GM23248 (cell line): ENCODE measurements around the gene CLTRN. TPM values are rescaled to one million over a fixed set of nuclear protein-coding genes. Genes with fewer than 3 reads are reported as not detected.
A peak's percentile ranks its signal among the peaks of the same experiment; 100 is the strongest.

ENCODE experiments used
- DNase-seq: peaks from one replicate; pipeline ENCODE4 v3.0.0-alpha.2; 2015
- H2AFZ ChIP-seq: fragments of 200-600 bp; sonication (generic); 2 replicates; pipeline ENCODE4 v1.6.1; 2016; ENCODE audit warnings: antibody characterized with exemption
- H3F3A ChIP-seq: fragments of 200-600 bp; sonication (generic); 2 replicates; pipeline ENCODE4 v1.6.1; 2016; ENCODE audit warnings: mild to moderate bottlenecking, antibody characterized with exemption, mixed run types; ENCODE audit not compliant: insufficient read depth
- H3K27ac ChIP-seq: fragments of 200-600 bp; sonication (generic); 2 replicates; pipeline ENCODE4 v1.5.1; 2016; ENCODE audit warnings: mild to moderate bottlenecking
- H3K27me3 ChIP-seq: fragments of 200-600 bp; sonication (generic); replicated peaks from 2 replicates; pipeline ENCODE4 v1.6.1; 2016; ENCODE audit warnings: mild to moderate bottlenecking; ENCODE audit not compliant: insufficient read depth
- H3K36me3 ChIP-seq: fragments of 200-600 bp; sonication (generic); 2 replicates; pipeline ENCODE4 v1.6.1; 2016; ENCODE audit warnings: low read depth, mild to moderate bottlenecking
- H3K4me1 ChIP-seq: fragments of 200-600 bp; sonication (generic); 2 replicates; pipeline ENCODE4 v1.6.1; 2016; ENCODE audit warnings: mild to moderate bottlenecking; ENCODE audit not compliant: insufficient read depth
- H3K4me2 ChIP-seq: fragments of 200-600 bp; sonication (generic); one replicate; pipeline ENCODE4 v1.6.1; 2016; ENCODE audit warnings: mild to moderate bottlenecking; ENCODE audit not compliant: unreplicated experiment
- H3K4me3 ChIP-seq: fragments of 200-600 bp; sonication (generic); 2 replicates; pipeline ENCODE4 v1.5.1; 2016; ENCODE audit warnings: mild to moderate bottlenecking
- H3K79me2 ChIP-seq: fragments of 200-600 bp; sonication (generic); 2 replicates; pipeline ENCODE4 v1.6.1; 2016; ENCODE audit warnings: mild to moderate bottlenecking; ENCODE audit not compliant: insufficient read depth
- H3K9ac ChIP-seq: fragments of 200-600 bp; sonication (generic); 2 replicates; pipeline ENCODE4 v1.6.1; 2016; ENCODE audit warnings: mild to moderate bottlenecking
- H3K9me2 ChIP-seq: fragments of 200-600 bp; sonication (generic); 2 replicates; pipeline ENCODE4 v1.6.1; 2016; ENCODE audit warnings: mixed run types, mild to moderate bottlenecking, moderate library complexity; ENCODE audit not compliant: insufficient read depth
- H3K9me3 ChIP-seq: fragments of 200-600 bp; sonication (generic); one replicate; pipeline ENCODE4 v1.6.1; 2017; ENCODE audit warnings: low read depth
- H4K20me1 ChIP-seq: fragments of 200-600 bp; sonication (generic); 2 replicates; pipeline ENCODE4 v1.6.0; 2016; ENCODE audit not compliant: insufficient read depth
- EZH2 ChIP-seq: fragments of 200-600 bp; sonication (generic); IDR thresholded peaks from 2 replicates; pipeline ENCODE4 v1.6.1; 2018; ENCODE audit warnings: antibody characterized with exemption, mild to moderate bottlenecking; ENCODE audit not compliant: insufficient read depth, poor library complexity, severe bottlenecking
- EZH2phosphoT487 ChIP-seq: fragments of 200-600 bp; sonication (generic); IDR thresholded peaks from 2 replicates; pipeline ENCODE4 v1.6.1; 2018; ENCODE audit warnings: antibody characterized with exemption, moderate library complexity, mild to moderate bottlenecking, low read depth; ENCODE audit not compliant: insufficient read depth
- WGBS, 2 experiments: methylation state at CpG; one replicate each; pipeline ENCODE4 v1.1.6; 2015 to 2017; ENCODE audit warnings: low lambda C conversion rate in 2 of 2, low coverage in 1 of 2; ENCODE audit errors: missing lambda C conversion rate in 2 of 2; 5-methylcytosine and 5-hydroxymethylcytosine counted together
- in situ Hi-C: fragments of 300-500 bp; cut with MboI; formaldehyde crosslinking; loops from 2 replicates; pipeline ENCODE4 v1.15.0; 2020
- polyA plus RNA-seq: library from polyadenylated mRNA; unstranded; fragments of >200 nt; fragmentation: Nextera tagmentation; extraction: Ambion mirVana; gene quantifications from 2 replicates; pipeline ENCODE4 v1.2.1, GENCODE V29; 2016
- total RNA-seq: library from RNA; depleted of rRNA; stranded (reverse); fragments of >200 nt; shearing (Covaris generic); gene quantifications from 2 replicates; pipeline ENCODE4 v1.2.3, GENCODE V29; 2014

The CLTRN gene
- total and polyA plus RNA-seq, 2 experiments from 2014 or later: 0.23 to 0.43 TPM

DNA sequence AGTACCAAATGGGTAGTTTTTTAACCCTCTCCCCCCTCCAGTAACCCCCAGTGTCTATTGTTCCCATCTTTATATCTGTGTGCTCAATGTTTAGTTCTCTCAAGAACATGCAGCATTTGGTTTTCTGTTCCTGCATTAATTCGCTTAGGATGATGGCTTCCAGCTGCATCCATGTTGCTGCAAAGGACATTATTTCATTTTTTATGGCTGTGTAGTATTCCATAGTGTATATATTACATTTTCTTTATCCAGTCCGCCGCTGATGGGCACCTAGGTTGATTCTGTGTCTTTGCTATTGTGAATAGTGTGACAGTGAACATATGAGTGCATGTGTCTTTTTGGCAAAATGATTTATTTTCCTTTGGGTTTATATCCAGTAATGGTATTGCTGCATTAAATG is 31.9 kb upstream of the CLTRN start:
- in situ Hi-C loops: no loop called here
- WGBS, 2 experiments: 97 to 100% methylated on average over 3 of the region's 3 CpGs
- no peaks in the 10 kb centered on the region for H3K4me1 ChIP-seq
- DNase-seq: no peak
- no peaks in the 10 kb centered on the region for H3F3A ChIP-seq
- TF ChIP-seq EZH2: no peak
- TF ChIP-seq EZH2phosphoT487: no peak
- H3K4me3 ChIP-seq: no peak overlapping the region
- no peaks in the 10 kb centered on the region for H3K9me2 ChIP-seq
- H3K9me3 ChIP-seq: no peaks in the 10 kb centered on the region
- no peak overlapping the region for H3K27ac ChIP-seq
- H4K20me1 ChIP-seq: no peaks in the 10 kb centered on the region
- no peaks in the 10 kb centered on the region for H3K27me3 ChIP-seq
- no peaks in the 10 kb centered on the region for H3K36me3 ChIP-seq
- no peak overlapping the region for H3K4me2 ChIP-seq
- no peak overlapping the region for H2AFZ ChIP-seq
- no peaks in the 10 kb centered on the region for H3K79me2 ChIP-seq
- H3K9ac ChIP-seq: no peak overlapping the region

DNA sequence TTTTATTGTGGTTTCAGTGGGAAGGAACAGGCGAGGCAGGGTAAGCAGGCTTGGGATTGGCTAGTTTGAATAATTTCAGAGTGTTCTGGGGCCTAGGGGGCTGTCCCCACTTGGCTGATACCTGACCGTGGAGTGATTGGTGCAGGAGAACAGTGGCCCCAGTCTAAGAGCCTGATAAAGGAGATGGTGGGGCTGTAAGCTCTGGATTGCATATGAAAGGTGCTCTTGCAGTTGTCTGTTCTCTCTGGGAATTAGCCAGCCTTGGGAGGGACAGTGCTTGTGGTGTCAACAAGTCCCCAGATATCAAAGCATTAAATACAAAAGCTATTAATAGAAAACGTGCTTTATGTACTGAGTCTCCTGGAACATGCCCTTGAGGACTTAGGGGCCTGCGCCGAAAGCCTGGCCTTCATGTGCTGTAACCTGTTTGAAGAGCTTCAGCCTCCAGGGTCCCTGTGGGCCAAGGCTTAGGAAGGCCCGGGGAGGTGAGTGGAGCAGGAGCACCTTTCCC is 30.4 kb upstream of the CLTRN start:
- Histone ChIP-seq H3K27me3 (no peaks in the 10 kb centered on the region), H3K9ac (no peak overlapping the region), H3F3A (no peaks in the 10 kb centered on the region), H2AFZ (no peak overlapping the region), H3K79me2 (no peaks in the 10 kb centered on the region), H3K4me2 (no peak overlapping the region), H3K4me3 (no peak overlapping the region), H3K9me3 (no peaks in the 10 kb centered on the region), H3K36me3 (no peaks in the 10 kb centered on the region), H3K27ac (no peak overlapping the region), H3K9me2 (no peaks in the 10 kb centered on the region), H3K4me1 (no peaks in the 10 kb centered on the region), H4K20me1 (no peaks in the 10 kb centered on the region)
- in situ Hi-C loops: no loop called here
- WGBS, 2 experiments: 80 to 94% methylated on average over 5 of the region's 6 CpGs
- DNase-seq: no peak
- no peak for TF ChIP-seq EZH2phosphoT487
- no peak for TF ChIP-seq EZH2

DNA sequence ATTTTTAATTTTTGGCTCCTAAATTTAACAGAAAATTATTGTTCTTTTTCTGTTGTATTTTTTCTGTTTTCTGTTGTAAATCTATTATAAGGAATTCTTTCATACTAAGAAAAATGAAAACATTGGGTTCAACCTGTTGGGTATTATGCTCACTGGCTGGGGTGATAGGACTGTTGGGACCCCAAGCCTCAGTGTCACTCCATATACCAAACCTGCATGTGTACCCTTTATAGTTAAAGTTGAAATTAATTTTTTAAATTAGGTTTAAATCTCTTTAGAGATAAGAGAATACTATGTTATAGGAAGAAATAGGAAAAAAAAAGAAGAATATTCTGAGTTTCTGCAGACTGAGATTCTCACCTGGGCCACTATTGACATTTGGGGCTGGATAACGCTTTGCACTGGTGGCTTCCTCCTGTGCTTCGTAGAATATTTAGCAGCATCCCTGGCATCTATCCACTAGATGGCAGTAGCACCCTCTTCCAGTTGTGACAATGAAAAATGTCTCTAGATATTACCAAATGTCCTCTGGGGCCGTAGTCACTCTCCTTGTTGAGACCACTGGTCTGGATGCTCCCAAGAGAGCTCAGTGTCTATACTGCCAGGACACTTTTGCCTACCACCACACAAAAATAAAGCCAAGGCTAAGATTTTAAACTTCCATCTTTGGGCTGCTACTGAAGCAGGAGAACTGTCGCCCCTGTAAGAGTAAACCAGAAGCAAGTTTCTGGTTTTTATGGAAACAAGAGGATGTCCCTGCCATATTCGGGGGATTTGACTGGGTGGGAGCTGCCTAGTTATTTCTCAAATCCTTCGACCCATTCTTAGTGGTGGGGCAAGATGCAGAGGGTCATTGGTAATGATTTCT is 22.4 kb upstream of the CLTRN start:
- WGBS, 2 experiments: 36 to 44% methylated on average over 6 of the region's 6 CpGs
- TF ChIP-seq EZH2 (no peak), EZH2phosphoT487 (no peak)
- no peaks in the 10 kb centered on the region for H3K36me3 ChIP-seq
- no peak overlapping the region for H3K27ac ChIP-seq
- no peak overlapping the region for H2AFZ ChIP-seq
- no peak overlapping the region for H3K4me3 ChIP-seq
- H3K4me2 ChIP-seq: no peak overlapping the region
- no peaks in the 10 kb centered on the region for H3K4me1 ChIP-seq
- in situ Hi-C loops: no loop called here
- no peak overlapping the region for H3K9ac ChIP-seq
- no peaks in the 10 kb centered on the region for H3K9me2 ChIP-seq
- no peaks in the 10 kb centered on the region for H4K20me1 ChIP-seq
- H3K9me3 ChIP-seq: no peaks in the 10 kb centered on the region
- H3F3A ChIP-seq: no peaks in the 10 kb centered on the region
- H3K27me3 ChIP-seq: no peaks in the 10 kb centered on the region
- H3K79me2 ChIP-seq: peaks cover 24% of the 10 kb centered on the region
- DNase-seq: peak; percentile 63

DNA sequence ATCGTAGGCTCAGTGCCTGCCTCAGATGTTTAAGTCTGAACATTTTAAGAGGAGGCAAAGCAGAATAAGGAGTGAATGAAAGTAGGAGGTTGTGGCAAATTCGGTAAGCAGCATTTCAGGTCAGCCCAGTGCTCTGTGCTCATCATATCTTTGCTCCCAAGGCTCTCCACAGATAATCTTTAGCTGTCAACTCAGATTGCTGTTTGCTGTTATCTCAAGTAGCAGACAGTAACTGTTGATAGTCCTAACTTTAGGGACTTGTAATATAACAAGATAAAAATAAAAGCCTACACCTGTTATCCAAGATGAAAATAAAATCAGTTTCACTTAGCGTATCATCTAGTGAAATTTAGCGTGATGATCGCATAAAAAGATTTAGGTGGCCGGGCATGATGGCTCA is 18.6 kb upstream of the CLTRN start:
- H3K4me2 ChIP-seq: no peak overlapping the region
- H3K9me2 ChIP-seq: no peaks in the 10 kb centered on the region
- H3K27me3 ChIP-seq: no peaks in the 10 kb centered on the region
- H3F3A ChIP-seq: no peaks in the 10 kb centered on the region
- no peak overlapping the region for H2AFZ ChIP-seq
- no peaks in the 10 kb centered on the region for H3K9me3 ChIP-seq
- no peak overlapping the region for H3K4me3 ChIP-seq
- in situ Hi-C loops: no loop called here
- DNase-seq: no peak
- WGBS, 2 experiments: 96 to 97% methylated on average over 6 of the region's 6 CpGs
- H3K79me2 ChIP-seq: peaks cover 44% of the 10 kb centered on the region
- H3K36me3 ChIP-seq: no peaks in the 10 kb centered on the region
- no peaks in the 10 kb centered on the region for H4K20me1 ChIP-seq
- no peak overlapping the region for H3K27ac ChIP-seq
- no peaks in the 10 kb centered on the region for H3K4me1 ChIP-seq
- TF ChIP-seq EZH2 (no peak), EZH2phosphoT487 (no peak)
- no peak overlapping the region for H3K9ac ChIP-seq
